Mesenchymal stem cell (in vitro differentiated cells and primary cell): ENCODE measurements around the gene NDUFAF8.

Source experiments
- DNase-seq: peaks from one replicate; pipeline ENCODE4 v3.0.0-alpha.2; 2013
- H2AFZ ChIP-seq: one replicate; pipeline ENCODE4 v1.6.1; 2013; ENCODE audit warnings: low read depth, mild to moderate bottlenecking, control low read depth, inconsistent platforms, low read length, moderate library complexity
- H2AK5ac ChIP-seq: 2 replicates; pipeline ENCODE4 v1.6.1; 2013; ENCODE audit warnings: low read length, moderate library complexity, mild to moderate bottlenecking, inconsistent platforms; ENCODE audit not compliant: severe bottlenecking
- H2BK120ac ChIP-seq: one replicate; pipeline ENCODE4 v1.6.1; 2013; ENCODE audit warnings: low read depth, mild to moderate bottlenecking, inconsistent platforms, low read length, moderate library complexity
- H2BK12ac ChIP-seq, 2 experiments: one replicate each; pipeline ENCODE4 v1.6.1; 2013; ENCODE audit warnings: inconsistent platforms in 2 of 2, low read length in 2 of 2, mild to moderate bottlenecking in 2 of 2, moderate library complexity in 2 of 2, control low read depth in 1 of 2
- H2BK15ac ChIP-seq: one replicate; pipeline ENCODE4 v1.6.1; 2013; ENCODE audit warnings: mild to moderate bottlenecking, low read depth, inconsistent platforms; ENCODE audit not compliant: poor library complexity, severe bottlenecking
- H2BK5ac ChIP-seq: 2 replicates; pipeline ENCODE4 v1.6.1; 2013; ENCODE audit warnings: low read depth, mild to moderate bottlenecking, low read length, control low read depth, inconsistent platforms; ENCODE audit not compliant: poor library complexity, severe bottlenecking
- H3K14ac ChIP-seq, 2 experiments: one replicate each; pipeline ENCODE4 v1.6.1; 2013; ENCODE audit warnings: inconsistent platforms in 2 of 2, low read length in 2 of 2, control low read depth in 1 of 2, mild to moderate bottlenecking in 1 of 2, moderate library complexity in 1 of 2
- H3K18ac ChIP-seq, 2 experiments: one replicate each; pipeline ENCODE4 v1.6.1; 2013; ENCODE audit warnings: inconsistent platforms in 2 of 2, low read length in 2 of 2, control low read depth in 1 of 2, low read depth in 1 of 2, mild to moderate bottlenecking in 1 of 2
- H3K23ac ChIP-seq, 2 experiments: one replicate each; pipeline ENCODE4 v1.6.1; 2013; ENCODE audit warnings: inconsistent platforms in 2 of 2, low read length in 2 of 2, mild to moderate bottlenecking in 2 of 2, moderate library complexity in 2 of 2, control low read depth in 1 of 2
- H3K27ac ChIP-seq: 2 replicates; pipeline ENCODE4 v1.5.1; 2013; ENCODE audit warnings: mild to moderate bottlenecking, moderate library complexity, low read length, control low read depth, inconsistent platforms; ENCODE audit not compliant: poor library complexity, severe bottlenecking
- H3K27me3 ChIP-seq, 2 experiments: 2 replicates each; pipeline versions ENCODE4 v1.6.1 to v1.7.0; 2013; ENCODE audit warnings: low read length in 2 of 2, mild to moderate bottlenecking in 2 of 2, moderate library complexity in 2 of 2, control low read depth in 1 of 2, inconsistent platforms in 1 of 2; ENCODE audit not compliant: control insufficient read depth in 1 of 2, insufficient read depth in 1 of 2
- H3K36me3 ChIP-seq, 2 experiments: 2 replicates each; pipeline versions ENCODE4 v1.6.1 to v1.7.0; 2013; ENCODE audit warnings: low read length in 2 of 2, control low read depth in 1 of 2, inconsistent platforms in 1 of 2, low read depth in 1 of 2, mild to moderate bottlenecking in 1 of 2; ENCODE audit not compliant: insufficient read depth in 2 of 2, control insufficient read depth in 1 of 2
- H3K4ac ChIP-seq, 2 experiments: one replicate each; pipeline ENCODE4 v1.6.1; 2013; ENCODE audit warnings: inconsistent platforms in 2 of 2, low read length in 2 of 2, mild to moderate bottlenecking in 2 of 2, moderate library complexity in 2 of 2, control low read depth in 1 of 2, low read depth in 1 of 2
- H3K4me1 ChIP-seq: 2 replicates; pipeline ENCODE4 v1.6.1; 2013; ENCODE audit warnings: low read depth, low read length, control low read depth; ENCODE audit not compliant: control insufficient read depth, insufficient read depth
- H3K4me2 ChIP-seq: 2 replicates; pipeline ENCODE4 v1.6.1; 2013; ENCODE audit warnings: low read length, mild to moderate bottlenecking, inconsistent platforms; ENCODE audit not compliant: poor library complexity, severe bottlenecking
- H3K4me3 ChIP-seq, 2 experiments: 2 replicates each; pipeline versions ENCODE4 v1.5.1 to v1.7.0; 2013; ENCODE audit warnings: low read length in 2 of 2, mild to moderate bottlenecking in 2 of 2, control low read depth in 1 of 2, low read depth in 1 of 2; ENCODE audit not compliant: insufficient read depth in 1 of 2
- H3K79me1 ChIP-seq: replicated peaks from 2 replicates; pipeline ENCODE4 v1.6.1; 2013; ENCODE audit warnings: mild to moderate bottlenecking, control low read depth, low read length, inconsistent platforms; ENCODE audit not compliant: poor library complexity, severe bottlenecking
- H3K9ac ChIP-seq: 2 replicates; pipeline ENCODE4 v1.7.0; 2013; ENCODE audit warnings: mild to moderate bottlenecking, low read length, moderate library complexity
- H3K9me3 ChIP-seq: 2 replicates; pipeline ENCODE4 v1.7.0; 2013; ENCODE audit warnings: mild to moderate bottlenecking, low read length; ENCODE audit not compliant: control insufficient read depth
- H4K8ac ChIP-seq: one replicate; pipeline ENCODE4 v1.6.1; 2013; ENCODE audit warnings: inconsistent platforms, mild to moderate bottlenecking, low read length, moderate library complexity
- H4K91ac ChIP-seq: one replicate; pipeline ENCODE4 v1.6.1; 2013; ENCODE audit warnings: mild to moderate bottlenecking, low read length, inconsistent platforms
- WGBS: methylation state at CpG from one replicate; pipeline ENCODE4 v1.1.7; 2013; ENCODE audit warnings: mixed read lengths; 5-methylcytosine and 5-hydroxymethylcytosine counted together

Gene NDUFAF8

DNA sequence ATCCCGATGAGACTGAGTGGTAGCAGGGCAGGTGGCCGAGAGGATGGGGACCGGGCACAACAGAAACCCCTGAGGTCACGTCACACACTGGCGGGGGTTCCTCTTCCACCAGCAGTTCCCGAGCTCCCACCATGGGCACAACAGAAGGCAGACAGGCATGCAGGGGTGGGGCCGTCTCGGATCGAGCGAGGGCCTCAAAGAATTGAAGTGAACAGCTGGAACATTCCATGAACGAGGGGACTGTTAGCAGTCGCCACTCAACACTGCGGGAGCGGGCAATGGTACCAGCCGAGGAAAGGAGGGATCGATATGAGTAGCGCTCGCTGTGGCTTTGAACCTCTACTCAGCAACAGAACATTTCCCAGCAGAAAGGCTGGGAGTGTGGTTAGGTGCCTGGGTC is 21.6 kb upstream of the NDUFAF8 start:
- H3K4me1 ChIP-seq, result peaks cover 15% of the 10 kb centered on the region
- H3K9ac ChIP-seq, result no peak overlapping the region
- no peak overlapping the region for H3K4me2 ChIP-seq
- H2BK5ac ChIP-seq, result no peak overlapping the region
- H2BK120ac ChIP-seq, result no peak overlapping the region
- no peaks in the 10 kb centered on the region for H3K27me3 ChIP-seq
- H3K79me1 ChIP-seq, result peaks cover 39% of the 10 kb centered on the region
- H2BK15ac ChIP-seq, result no peak overlapping the region
- H3K36me3 ChIP-seq, result peaks cover 0 to 35% of the 10 kb centered on the region in 2 experiments
- H3K4me3 ChIP-seq, result no peak overlapping the region
- no peak overlapping the region for H4K91ac ChIP-seq
- 92% methylated on average over 15 of the region's 18 CpGs for WGBS
- H3K23ac ChIP-seq, result no peak overlapping the region
- H3K14ac ChIP-seq, result no peak overlapping the region
- no peaks in the 10 kb centered on the region for H3K9me3 ChIP-seq
- no peak overlapping the region for H2AK5ac ChIP-seq
- H2BK12ac ChIP-seq, result no peak overlapping the region
- no peak overlapping the region for H3K27ac ChIP-seq
- no peak overlapping the region for H2AFZ ChIP-seq
- DNase-seq, result no peak
- H4K8ac ChIP-seq, result no peak overlapping the region
- no peak overlapping the region for H3K18ac ChIP-seq
- H3K4ac ChIP-seq, result no peak overlapping the region

DNA sequence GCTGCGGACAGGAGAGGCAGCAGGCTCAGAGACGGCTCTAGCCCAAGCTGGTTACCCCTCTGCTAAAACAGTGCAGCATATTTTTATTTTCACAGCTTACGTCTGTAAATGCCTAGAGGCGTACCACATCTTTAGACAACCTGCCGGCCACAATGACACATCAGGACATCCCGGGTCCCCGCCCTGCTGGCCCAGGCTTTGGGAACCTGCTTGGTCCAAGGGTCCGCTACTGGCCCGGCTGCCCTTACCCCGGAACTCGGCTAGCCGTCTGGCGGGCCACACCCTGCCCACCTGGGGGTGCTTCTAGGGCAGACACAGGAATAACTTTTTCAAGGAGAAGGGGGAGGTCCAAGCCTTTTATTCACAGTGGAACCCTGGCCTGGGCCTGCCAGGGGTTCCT is 20.7 kb upstream of the NDUFAF8 start:
- H3K79me1 ChIP-seq, result peaks cover 39% of the 10 kb centered on the region
- H4K91ac ChIP-seq, result no peak overlapping the region
- no peak overlapping the region for H2BK15ac ChIP-seq
- H3K4me1 ChIP-seq, result peaks cover 18% of the 10 kb centered on the region
- WGBS, result 89% methylated on average over 13 of the region's 13 CpGs
- H3K27ac ChIP-seq, result no peak overlapping the region
- no peak overlapping the region for H3K4me2 ChIP-seq
- H3K9ac ChIP-seq, result no peak overlapping the region
- H2BK12ac ChIP-seq, result no peak overlapping the region
- H3K36me3 ChIP-seq, result peaks cover 0 to 35% of the 10 kb centered on the region in 2 experiments
- no peak overlapping the region for H3K18ac ChIP-seq
- no peak overlapping the region for H2AFZ ChIP-seq
- H3K27me3 ChIP-seq, result no peaks in the 10 kb centered on the region
- no peak for DNase-seq
- H3K4ac ChIP-seq, result no peak overlapping the region
- no peaks in the 10 kb centered on the region for H3K9me3 ChIP-seq
- no peak overlapping the region for H2BK120ac ChIP-seq
- no peak overlapping the region for H4K8ac ChIP-seq
- peak overlapping the region in 1 of 2 experiments; percentile 70 for H3K23ac ChIP-seq
- H2BK5ac ChIP-seq, result no peak overlapping the region
- H3K14ac ChIP-seq, result no peak overlapping the region
- no peak overlapping the region for H3K4me3 ChIP-seq
- H2AK5ac ChIP-seq, result no peak overlapping the region

GRCh38 chr17:81218991-81219390 is 20.1 kb upstream of the NDUFAF8 start:
- Histone ChIP-seq H3K9ac (no peak overlapping the region), H3K27me3 (no peaks in the 10 kb centered on the region), H3K79me1 (peaks cover 36% of the 10 kb centered on the region), H2BK15ac (no peak overlapping the region), H2BK120ac (no peak overlapping the region), H2AFZ (no peak overlapping the region), H2BK5ac (no peak overlapping the region), H4K91ac (no peak overlapping the region), H2BK12ac (no peak overlapping the region), H3K4me3 (no peak overlapping the region), H2AK5ac (no peak overlapping the region), H3K36me3 (peaks cover 0 to 35% of the 10 kb centered on the region in 2 experiments), H3K4ac (no peak overlapping the region), H3K4me1 (peaks cover 21% of the 10 kb centered on the region), H3K14ac (no peak overlapping the region), H3K23ac (no peak overlapping the region), H4K8ac (no peak overlapping the region), H3K18ac (no peak overlapping the region), H3K4me2 (no peak overlapping the region), H3K9me3 (no peaks in the 10 kb centered on the region), H3K27ac (no peak overlapping the region)
- no peak for DNase-seq
- WGBS, result 95% methylated on average over 11 of the region's 11 CpGs

DNA sequence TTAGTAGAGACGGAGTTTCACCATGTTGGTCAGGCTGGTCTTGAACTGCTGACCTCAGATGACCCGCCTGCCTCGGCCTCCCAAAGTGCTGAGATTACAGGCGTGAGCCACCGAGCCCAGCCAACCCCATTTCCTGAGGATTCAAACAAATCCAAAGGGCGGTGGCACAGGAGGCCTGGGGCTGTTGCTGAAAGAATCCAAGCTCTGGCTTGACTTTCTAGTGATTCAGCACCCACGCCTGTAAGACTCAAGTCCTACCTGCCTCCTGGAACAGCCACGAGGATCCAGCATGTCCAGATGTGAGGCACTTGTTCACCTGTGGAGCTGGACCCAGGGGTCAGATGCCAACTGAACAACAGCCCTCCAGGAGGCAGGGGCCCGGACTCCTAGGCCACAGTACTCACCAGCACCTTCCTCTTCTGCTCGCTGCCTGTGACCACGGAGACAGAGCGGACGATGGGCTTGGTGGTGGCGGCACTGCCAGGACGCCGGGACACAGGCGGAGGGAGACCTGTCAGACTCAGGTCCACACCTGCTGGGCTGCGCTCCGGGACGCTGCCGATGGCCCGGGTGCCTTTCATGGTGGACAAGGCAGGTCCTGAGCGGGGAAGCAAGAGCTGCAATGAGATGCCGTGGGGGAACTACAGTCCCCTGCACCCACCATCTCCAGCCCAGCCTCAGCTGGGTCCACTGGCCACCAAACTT is 19.5 kb upstream of the NDUFAF8 start:
- H3K79me1 ChIP-seq, result peaks cover 36% of the 10 kb centered on the region
- no peak overlapping the region for H2BK12ac ChIP-seq
- peaks cover 21% of the 10 kb centered on the region for H3K4me1 ChIP-seq
- H3K9me3 ChIP-seq, result no peaks in the 10 kb centered on the region
- H3K18ac ChIP-seq, result no peak overlapping the region
- WGBS, result 97% methylated on average over 23 of the region's 24 CpGs
- no peak for DNase-seq
- no peak overlapping the region for H2BK15ac ChIP-seq
- H3K27me3 ChIP-seq, result no peaks in the 10 kb centered on the region
- no peak overlapping the region for H3K27ac ChIP-seq
- peaks cover 0 to 35% of the 10 kb centered on the region in 2 experiments for H3K36me3 ChIP-seq
- H2BK5ac ChIP-seq, result no peak overlapping the region
- no peak overlapping the region for H3K4me3 ChIP-seq
- H3K23ac ChIP-seq, result no peak overlapping the region
- H3K14ac ChIP-seq, result no peak overlapping the region
- H3K4me2 ChIP-seq, result no peak overlapping the region
- H3K9ac ChIP-seq, result no peak overlapping the region
- H4K91ac ChIP-seq, result peak overlapping the region; percentile 68
- no peak overlapping the region for H2AFZ ChIP-seq
- H4K8ac ChIP-seq, result no peak overlapping the region
- no peak overlapping the region for H3K4ac ChIP-seq
- no peak overlapping the region for H2AK5ac ChIP-seq
- no peak overlapping the region for H2BK120ac ChIP-seq
